ENCODE results near the gene PPP1R9A.

GRCh38 chr7:95276114-95276513 is 368.7 kb downstream of the PPP1R9A start:
- TF ChIP-seq, protein P1, sequence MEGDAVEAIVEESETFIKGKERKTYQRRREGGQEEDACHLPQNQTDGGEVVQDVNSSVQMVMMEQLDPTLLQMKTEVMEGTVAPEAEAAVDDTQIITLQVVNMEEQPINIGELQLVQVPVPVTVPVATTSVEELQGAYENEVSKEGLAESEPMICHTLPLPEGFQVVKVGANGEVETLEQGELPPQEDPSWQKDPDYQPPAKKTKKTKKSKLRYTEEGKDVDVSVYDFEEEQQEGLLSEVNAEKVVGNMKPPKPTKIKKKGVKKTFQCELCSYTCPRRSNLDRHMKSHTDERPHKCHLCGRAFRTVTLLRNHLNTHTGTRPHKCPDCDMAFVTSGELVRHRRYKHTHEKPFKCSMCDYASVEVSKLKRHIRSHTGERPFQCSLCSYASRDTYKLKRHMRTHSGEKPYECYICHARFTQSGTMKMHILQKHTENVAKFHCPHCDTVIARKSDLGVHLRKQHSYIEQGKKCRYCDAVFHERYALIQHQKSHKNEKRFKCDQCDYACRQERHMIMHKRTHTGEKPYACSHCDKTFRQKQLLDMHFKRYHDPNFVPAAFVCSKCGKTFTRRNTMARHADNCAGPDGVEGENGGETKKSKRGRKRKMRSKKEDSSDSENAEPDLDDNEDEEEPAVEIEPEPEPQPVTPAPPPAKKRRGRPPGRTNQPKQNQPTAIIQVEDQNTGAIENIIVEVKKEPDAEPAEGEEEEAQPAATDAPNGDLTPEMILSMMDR (IDR thresholded peaks at IDR 0.05 in 4 of 5, conservative IDR thresholded peaks at IDR 0.05 in 1 of 5) = no peak
- TF ChIP-seq POLR2A (IDR thresholded peaks at IDR 0.05) = no peak
